ENCODE data around the gene MPPED2. TPM values are rescaled to one million over a fixed set of nuclear protein-coding genes. Genes with fewer than 3 reads are reported as not detected.

Gene MPPED2
- total RNA-seq, 1 experiment from 2014 or later: not detected

- no TSS peak for BruUV-seq (replicated peaks)
- intact Hi-C loops (cut with micrococcal nuclease): no loop called here
Observed at GRCh38 chr11:30566482-30566881, 19.7 kb downstream of the MPPED2 start.

GRCh38 chr11:30565027-30565426, 21.1 kb downstream of the MPPED2 start:
- CTCF ChIA-PET: no interaction called here
- BruUV-seq (replicated peaks): no TSS peak
- H3K9me2 ChIP-seq (ENCODE audit: insufficient read depth): no peaks in the 10 kb centered on the region
- TF ChIP-seq CBX3 (IDR thresholded peaks at IDR 0.05; ENCODE audit: low read depth) (no peak), ATF3 (IDR thresholded peaks at IDR 0.05) (no peak), CTCF (IDR thresholded peaks at IDR 0.05 in 2 of 3, conservative IDR thresholded peaks at IDR 0.05 in 1 of 3; ENCODE audit: borderline replicate concordance in 1 of 3, insufficient read depth in 1 of 3, low read depth in 2 of 3, low read length in 2 of 3) (no peak), SP1 (IDR thresholded peaks at IDR 0.05; ENCODE audit: low read depth) (no peak), ELF1 (IDR thresholded peaks at IDR 0.05; ENCODE audit: borderline replicate concordance, low read depth) (no peak), EGR1 (IDR thresholded peaks at IDR 0.05; ENCODE audit: low read depth) (no peak), SRF (IDR thresholded peaks at IDR 0.05; ENCODE audit: low read depth) (no peak), REST (IDR thresholded peaks at IDR 0.05; ENCODE audit: low read depth) (no peak), ZNF274 (IDR thresholded peaks at IDR 0.05; ENCODE audit: low read depth, low read length) (no peak), POLR2A (IDR thresholded peaks at IDR 0.05; ENCODE audit: borderline replicate concordance, extremely low read depth, insufficient read depth, insufficient read length) (no peak)

More at GRCh38 chr11:30566482-30566881, 19.7 kb downstream of the MPPED2 start:
- Histone ChIP-seq H3K4me1 (ENCODE audit: control insufficient read depth in 1 of 2, insufficient read depth in 2 of 2, low read length in 2 of 2) (no peaks in the 10 kb centered on the region), H3K36me3 (ENCODE audit: control insufficient read depth in 1 of 2, insufficient read depth in 2 of 2, low read length in 2 of 2) (no peaks in the 10 kb centered on the region), H3K9me3 (ENCODE audit: control insufficient read depth in 1 of 2, insufficient read depth in 1 of 2, low read depth in 1 of 2, low read length in 2 of 2) (no peaks in the 10 kb centered on the region), H3K79me2 (ENCODE audit: insufficient read depth, low read length) (no peaks in the 10 kb centered on the region), H2AFZ (ENCODE audit: low read depth, low read length, poor library complexity, severe bottlenecking) (no peak overlapping the region), H3K27ac (ENCODE audit: low read depth, low read length) (no peak overlapping the region), H3K4me3 (replicated peaks in 1 of 2; ENCODE audit: low read depth in 1 of 2, low read length in 2 of 2) (no peak overlapping the region), H3K27me3 (ENCODE audit: insufficient read depth, low read length) (peaks cover 18% of the 10 kb centered on the region), H3K9me2 (ENCODE audit: insufficient read depth) (no peaks in the 10 kb centered on the region), H4K20me1 (ENCODE audit: insufficient read depth) (no peaks in the 10 kb centered on the region), H3K4me2 (ENCODE audit: low read length) (no peak overlapping the region), H3K9ac (ENCODE audit: low read length) (no peak overlapping the region)
- CTCF ChIA-PET: no interaction called here
- DNase-seq (ENCODE audit: low read depth, low spot score): no peak
- ATAC-seq: no peak
- RAD21 ChIA-PET (ENCODE audit: low non-redundant PET in 1 of 2, low total read pairs in 2 of 2, uncharacterized antibody in 2 of 2, unreplicated experiment in 2 of 2): no interaction called here
- TF ChIP-seq FOSL1 (IDR thresholded peaks at IDR 0.05; ENCODE audit: low read depth) (no peak), POLR2AphosphoS5 (IDR thresholded peaks at IDR 0.05; ENCODE audit: low read depth, low read length) (no peak), JUND (IDR thresholded peaks at IDR 0.05) (no peak), ZFX (IDR thresholded peaks at IDR 0.05) (no peak), CBX3 (IDR thresholded peaks at IDR 0.05; ENCODE audit: low read depth) (no peak), SRF (IDR thresholded peaks at IDR 0.05; ENCODE audit: low read depth) (no peak), SP1 (IDR thresholded peaks at IDR 0.05; ENCODE audit: low read depth) (no peak), EZH2phosphoT487 (IDR thresholded peaks at IDR 0.05; ENCODE audit: borderline replicate concordance) (no peak), CEBPB (IDR thresholded peaks at IDR 0.05; ENCODE audit: low read depth) (no peak), EZH2 (IDR thresholded peaks at IDR 0.05) (no peak), ELF1 (IDR thresholded peaks at IDR 0.05; ENCODE audit: borderline replicate concordance, low read depth) (no peak), SIN3A (IDR thresholded peaks at IDR 0.05; ENCODE audit: low read depth) (no peak), TCF7L2 (IDR thresholded peaks at IDR 0.05; ENCODE audit: borderline replicate concordance, extremely low read depth, insufficient read depth, insufficient read length) (no peak), EGR1 (IDR thresholded peaks at IDR 0.05; ENCODE audit: low read depth) (no peak), YY1 (IDR thresholded peaks at IDR 0.05; ENCODE audit: extremely low read depth, insufficient replicate concordance, low read depth, low read length) (no peak), ATF3 (IDR thresholded peaks at IDR 0.05) (no peak)
- POLR2A ChIA-PET: no interaction called here

More at GRCh38 chr11:30565027-30565426, 21.1 kb downstream of the MPPED2 start:
- ChIA-PET POLR2A (no interaction called here), RAD21 (ENCODE audit: low non-redundant PET in 1 of 2, low total read pairs in 2 of 2, uncharacterized antibody in 2 of 2, unreplicated experiment in 2 of 2) (no interaction called here)
- Histone ChIP-seq H3K9me3 (ENCODE audit: control insufficient read depth in 1 of 2, insufficient read depth in 1 of 2, low read depth in 1 of 2, low read length in 2 of 2) (no peaks in the 10 kb centered on the region), H3K27me3 (ENCODE audit: insufficient read depth, low read length) (peaks cover 11% of the 10 kb centered on the region), H2AFZ (ENCODE audit: low read depth, low read length, poor library complexity, severe bottlenecking) (no peak overlapping the region), H3K27ac (ENCODE audit: low read depth, low read length) (no peak overlapping the region), H3K4me3 (replicated peaks in 1 of 2; ENCODE audit: low read depth in 1 of 2, low read length in 2 of 2) (no peak overlapping the region), H3K4me2 (ENCODE audit: low read length) (no peak overlapping the region), H3K4me1 (ENCODE audit: control insufficient read depth in 1 of 2, insufficient read depth in 2 of 2, low read length in 2 of 2) (no peaks in the 10 kb centered on the region), H3K9ac (ENCODE audit: low read length) (no peak overlapping the region), H3K36me3 (ENCODE audit: control insufficient read depth in 1 of 2, insufficient read depth in 2 of 2, low read length in 2 of 2) (no peaks in the 10 kb centered on the region), H3K79me2 (ENCODE audit: insufficient read depth, low read length) (no peaks in the 10 kb centered on the region), H4K20me1 (ENCODE audit: insufficient read depth) (no peaks in the 10 kb centered on the region)
- ATAC-seq (no peak), DNase-seq (ENCODE audit: low read depth, low spot score) (no peak)
- intact Hi-C loops (cut with micrococcal nuclease): no loop called here
